GM10266 (cell line): ENCODE data around the gene CDK19.
A peak's percentile ranks its signal among the peaks of the same experiment; 100 is the strongest.
"Not testable (repeated sequence)": the region's sequence is repeated elsewhere in the genome, so short reads cannot be mapped to it uniquely, and the experiment has no call there.

Experiments used
- DNase-seq: peaks from one replicate; pipeline ENCODE4 v3.0.0; 2012; ENCODE audit errors: extremely low spot score
- CTCF ChIP-seq: IDR thresholded peaks from 2 replicates; pipeline ENCODE4 v1.5.1; 2012; ENCODE audit warnings: mild to moderate bottlenecking, low read depth; ENCODE audit not compliant: control insufficient read depth, insufficient read depth; ENCODE audit errors: missing control alignments

Gene CDK19

DNA sequence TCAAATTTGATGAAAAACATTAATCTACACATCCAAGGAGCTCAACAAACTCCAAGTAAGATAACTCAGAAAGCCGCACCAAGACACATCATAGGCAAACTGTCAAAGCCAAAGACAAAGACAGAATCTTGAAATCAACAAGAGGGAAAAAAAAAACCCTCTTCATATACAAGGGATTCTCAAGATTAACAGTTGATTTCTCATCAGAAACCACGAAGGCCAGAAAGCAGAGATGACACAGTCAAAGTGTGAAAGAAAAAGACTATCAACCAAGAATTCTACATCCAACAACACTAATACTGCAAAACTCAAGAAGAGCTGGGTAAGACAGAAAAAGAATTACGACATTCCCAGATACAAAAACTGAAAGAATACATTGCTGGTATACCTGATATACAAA, 73.8 kb downstream of the CDK19 start:
- DNase-seq: no peak
- TF ChIP-seq CTCF: no peak

DNA sequence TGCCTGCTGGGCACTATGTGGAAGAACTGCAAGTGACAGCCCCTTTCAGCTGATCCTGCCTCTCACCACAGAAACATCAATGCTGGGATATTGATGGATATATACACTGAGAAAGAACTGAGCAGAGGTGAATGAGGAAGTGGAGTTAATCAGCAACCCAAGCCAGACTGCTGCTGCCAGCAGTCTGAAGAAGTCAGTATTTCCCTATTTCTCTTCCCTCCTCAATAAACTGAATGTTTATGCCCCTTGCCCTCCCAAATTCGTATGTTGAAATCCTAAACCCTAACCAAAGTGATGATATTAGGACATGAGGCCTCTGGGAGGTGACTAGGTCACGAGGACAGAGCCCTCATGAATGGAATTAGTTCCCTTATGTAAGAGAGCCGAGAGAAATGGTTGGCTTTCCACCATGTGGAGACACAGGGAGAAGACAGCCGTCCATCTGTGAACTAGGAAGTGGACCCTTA, 76.3 kb downstream of the CDK19 start:
- TF ChIP-seq CTCF: no peak
- DNase-seq: no peak

DNA sequence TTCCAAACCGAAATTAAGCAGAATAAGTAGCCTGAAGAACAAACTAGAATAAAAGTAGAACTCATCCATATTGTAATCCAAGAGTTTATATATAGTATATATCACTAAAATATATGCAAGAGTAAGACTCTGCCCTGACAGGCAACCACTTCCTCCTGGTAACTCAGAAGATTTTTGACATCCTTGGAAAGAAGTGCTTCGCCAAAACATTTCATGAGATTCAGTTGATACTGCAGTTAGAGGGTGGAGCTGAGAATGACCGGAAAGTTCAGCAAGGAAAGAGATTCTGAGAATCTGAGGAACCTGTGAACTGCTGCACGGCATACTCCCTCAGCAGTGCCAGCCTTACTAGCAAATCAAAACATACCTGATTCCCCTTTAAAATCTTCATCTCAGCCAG, 79.6 kb downstream of the CDK19 start:
- no peak for DNase-seq
- no peak for TF ChIP-seq CTCF

DNA sequence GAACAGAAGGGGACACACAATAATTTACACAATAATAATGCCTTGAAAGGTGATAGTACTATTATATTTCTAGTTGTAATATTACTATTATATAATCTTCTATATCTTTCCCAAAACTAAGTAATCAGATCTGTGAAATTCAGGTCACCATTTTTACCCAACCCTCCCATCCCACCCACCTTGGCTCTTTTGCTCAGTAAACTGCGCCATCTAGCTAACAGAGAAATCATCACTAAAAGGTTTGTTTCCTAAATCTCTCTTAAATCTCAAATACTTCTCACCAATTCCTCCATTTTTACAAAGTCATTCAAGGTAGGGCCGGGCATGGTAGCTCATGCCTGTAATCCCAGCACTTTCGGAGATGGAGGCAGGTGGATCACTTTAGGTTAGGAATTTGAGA, 83.4 kb downstream of the CDK19 start:
- TF ChIP-seq CTCF: no peak
- no peak for DNase-seq

DNA sequence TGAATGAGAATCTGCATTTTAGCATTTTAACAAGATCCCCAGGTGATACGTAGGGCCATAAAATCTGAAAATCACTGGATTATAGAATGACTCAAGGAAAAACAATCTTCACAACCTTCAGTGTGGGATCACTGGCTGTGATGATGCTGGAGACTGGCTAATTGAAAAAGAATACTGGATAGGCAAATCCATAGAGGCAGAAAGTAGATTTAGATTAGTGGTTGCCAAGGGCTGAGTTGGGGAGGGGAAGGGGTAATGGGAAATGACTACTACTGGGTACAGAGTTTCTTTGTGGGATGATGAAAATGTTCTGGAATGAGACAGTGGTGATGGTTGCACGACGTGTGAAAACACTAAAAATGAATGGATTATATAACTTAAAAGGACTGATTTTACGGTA, 84.1 kb downstream of the CDK19 start:
- DNase-seq: no peak
- no peak for TF ChIP-seq CTCF

- DNase-seq: peak; percentile 17
- TF ChIP-seq CTCF: no peak
These were observed 86.8 kb downstream of the CDK19 start for GRCh38 chr6:110728501-110728900.

DNA sequence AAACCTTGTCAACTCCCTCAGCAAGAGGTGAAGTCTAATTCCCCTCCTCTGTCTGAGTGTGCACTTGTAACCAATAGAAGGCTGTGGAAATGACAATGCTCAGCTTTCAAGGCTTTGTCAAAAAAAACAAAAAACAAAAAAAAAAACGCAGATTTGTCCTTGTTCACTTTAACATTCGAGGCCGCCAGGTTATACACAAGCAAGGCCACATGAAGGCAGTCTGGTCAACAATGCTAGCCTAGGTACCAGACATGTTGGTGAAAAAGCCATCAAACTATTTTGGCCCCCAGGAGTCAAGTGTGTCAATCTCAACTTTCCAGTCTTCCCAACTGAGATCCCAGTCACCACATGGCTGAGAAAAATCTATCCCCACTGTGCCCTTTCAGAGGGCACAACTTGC, 92.3 kb downstream of the CDK19 start:
- TF ChIP-seq CTCF: no peak
- DNase-seq: no peak

DNA sequence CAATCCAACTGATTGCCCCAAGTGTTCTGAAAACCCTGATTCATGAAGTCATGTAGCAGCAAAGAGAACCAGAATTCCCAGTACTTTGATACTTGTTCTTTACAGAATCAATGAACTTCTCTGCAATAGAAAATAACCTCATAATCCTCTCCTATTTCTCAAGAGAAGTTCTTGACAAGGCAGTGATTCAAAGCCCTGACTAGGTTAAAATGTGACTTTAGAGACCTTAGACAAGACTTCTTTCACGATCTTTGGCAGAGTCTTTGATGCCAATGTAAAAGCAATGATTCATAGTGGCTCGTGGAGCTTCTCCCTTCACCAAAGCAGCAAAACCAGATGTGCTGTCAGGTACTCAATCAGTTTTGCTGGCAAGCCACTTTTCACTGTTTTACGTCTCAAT, 95.2 kb downstream of the CDK19 start:
- DNase-seq: no peak
- no peak for TF ChIP-seq CTCF

GRCh38 chr6:110719601-110720000, 95.7 kb downstream of the CDK19 start:
- DNase-seq: not testable (repeated sequence)
